NAMALWA (cell line): Measurements from ENCODE around the gene FCHSD2.
A peak's percentile ranks its signal among the peaks of the same experiment; 100 is the strongest.
"Not testable (repeated sequence)": the region's sequence is repeated elsewhere in the genome, so short reads cannot be mapped to it uniquely, and the experiment has no call there.

Source experiments
- DNase-seq: peaks from one replicate; pipeline ENCODE4 v3.0.0-alpha.2; 2015; ENCODE audit warnings: low spot score

Gene FCHSD2

GRCh38 chr11:73009972-73010371 lies 132.1 kb downstream of the FCHSD2 start:
- DNase-seq: no peak

GRCh38 chr11:73004088-73004487 lies 138.0 kb downstream of the FCHSD2 start:
- DNase-seq: no peak

- DNase-seq: peak; percentile 53
Measured at GRCh38 chr11:73003088-73003487, 139.0 kb downstream of the FCHSD2 start.

- DNase-seq: no peak
Measured at GRCh38 chr11:73002214-73002613, 139.9 kb downstream of the FCHSD2 start.

DNA sequence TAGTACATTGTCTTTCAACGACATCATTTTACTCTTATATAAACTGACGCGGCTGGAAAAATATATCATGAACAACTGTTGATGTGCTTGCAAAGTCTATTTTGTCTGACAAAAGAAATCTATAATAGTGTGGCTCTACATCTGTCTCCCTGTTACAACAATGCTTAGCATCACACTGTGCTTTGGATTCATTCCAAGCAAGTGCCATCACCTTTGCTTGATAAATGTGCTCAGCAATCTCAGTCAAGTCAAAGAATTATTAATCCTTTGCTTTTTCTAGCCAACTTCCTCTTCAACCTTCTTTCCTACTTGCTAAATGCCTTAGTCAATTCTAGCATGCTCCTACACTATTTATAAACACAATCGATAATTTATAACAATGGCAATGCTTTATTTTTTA lies 140.5 kb downstream of the FCHSD2 start:
- DNase-seq: no peak

GRCh38 chr11:72998676-72999075 lies 143.4 kb downstream of the FCHSD2 start:
- no peak for DNase-seq

DNA sequence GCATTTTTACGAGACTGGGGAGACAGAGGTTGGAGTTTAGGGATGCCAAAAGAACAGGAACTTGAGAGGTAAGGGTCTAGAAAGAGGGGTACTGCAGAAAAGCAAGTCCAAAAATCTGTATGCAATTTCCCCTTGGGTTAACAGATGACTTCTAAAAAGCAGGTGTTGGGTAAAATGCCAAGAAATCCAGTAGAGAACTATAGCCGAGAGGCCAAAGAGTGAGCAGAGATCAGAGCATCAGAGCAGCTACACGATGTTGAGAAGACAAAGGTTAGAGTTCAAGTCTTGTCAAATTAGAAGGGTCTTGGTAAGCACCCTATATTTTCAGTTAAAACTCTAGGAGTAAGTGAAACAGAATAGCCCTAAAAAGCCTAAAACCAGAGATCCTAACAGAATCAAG lies 145.2 kb downstream of the FCHSD2 start:
- peak; percentile 17 for DNase-seq

GRCh38 chr11:72989727-72990126 lies 152.4 kb downstream of the FCHSD2 start:
- no peak for DNase-seq

DNA sequence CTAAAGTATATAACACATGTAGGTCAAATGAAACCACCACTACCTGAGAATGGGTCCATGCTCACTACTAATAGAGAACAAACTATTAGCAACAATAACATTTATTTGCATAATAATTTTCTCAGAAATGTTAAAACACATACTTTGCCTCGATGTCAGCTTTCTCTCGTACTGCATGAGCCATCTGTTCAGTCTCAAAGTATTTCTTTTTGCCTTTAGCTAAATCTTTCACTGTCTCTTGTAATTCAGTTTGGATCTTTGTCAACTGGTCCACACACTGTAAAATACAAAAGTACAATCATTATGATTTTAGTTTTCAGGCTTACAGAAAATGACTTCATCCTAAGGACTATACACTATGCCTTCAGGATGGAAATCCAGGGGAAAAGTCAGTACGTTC lies 153.3 kb downstream of the FCHSD2 start:
- DNase-seq: no peak

- no peak for DNase-seq
Measured at GRCh38 chr11:72985645-72986044, 156.5 kb downstream of the FCHSD2 start.

DNA sequence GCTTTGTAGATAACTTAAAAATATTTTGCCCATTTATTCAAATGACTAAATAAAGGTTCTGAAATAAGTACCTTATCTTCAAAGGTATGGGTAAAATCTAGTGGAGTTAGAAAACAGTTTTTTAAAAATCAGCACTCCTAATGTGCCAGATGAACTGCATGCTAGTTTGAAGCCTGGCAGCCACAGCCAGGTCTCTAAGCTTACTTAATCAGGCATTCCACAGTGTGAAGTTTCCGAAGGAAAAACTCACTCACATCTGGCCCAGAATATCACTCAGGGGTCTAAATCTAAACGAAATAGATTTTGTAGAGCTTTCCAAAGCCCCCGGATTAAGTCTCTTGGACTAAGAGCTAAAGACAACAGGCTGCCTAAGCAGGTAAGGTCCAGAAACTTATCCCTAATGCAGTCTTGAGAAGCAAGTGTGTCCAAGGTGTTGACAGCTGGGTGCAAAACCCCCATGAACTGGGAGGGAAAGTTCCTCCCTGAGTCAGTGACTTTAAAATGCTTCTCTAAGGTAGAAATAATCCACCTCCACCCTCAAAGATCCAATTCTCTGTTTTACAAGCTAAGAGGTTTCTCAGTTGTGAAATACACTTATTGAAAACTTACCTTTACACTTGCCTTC lies 157.6 kb downstream of the FCHSD2 start:
- DNase-seq: no peak

DNA sequence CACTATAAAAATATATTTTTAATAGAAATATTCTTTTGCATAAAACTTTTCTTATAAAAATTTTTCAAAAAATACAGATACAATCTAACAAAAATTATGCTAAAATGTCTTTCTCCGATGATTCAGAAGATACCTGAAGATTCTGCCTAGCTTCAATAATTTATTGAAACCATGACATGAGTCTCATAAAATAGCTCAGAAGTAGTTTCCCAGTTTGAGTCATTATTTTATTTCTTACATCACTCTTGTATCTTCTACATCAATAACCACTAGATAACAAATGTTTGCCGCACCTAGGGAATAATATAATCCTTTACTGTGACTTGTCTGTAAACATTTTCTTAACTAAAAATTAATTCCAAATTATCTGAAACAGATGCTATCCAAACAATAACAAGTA lies 158.6 kb downstream of the FCHSD2 start:
- no peak for DNase-seq

- no peak for DNase-seq
Measured at GRCh38 chr11:72981971-72982685, 160.0 kb downstream of the FCHSD2 start.

- DNase-seq: no peak
Measured at GRCh38 chr11:72981080-72981479, 161.0 kb downstream of the FCHSD2 start.

DNA sequence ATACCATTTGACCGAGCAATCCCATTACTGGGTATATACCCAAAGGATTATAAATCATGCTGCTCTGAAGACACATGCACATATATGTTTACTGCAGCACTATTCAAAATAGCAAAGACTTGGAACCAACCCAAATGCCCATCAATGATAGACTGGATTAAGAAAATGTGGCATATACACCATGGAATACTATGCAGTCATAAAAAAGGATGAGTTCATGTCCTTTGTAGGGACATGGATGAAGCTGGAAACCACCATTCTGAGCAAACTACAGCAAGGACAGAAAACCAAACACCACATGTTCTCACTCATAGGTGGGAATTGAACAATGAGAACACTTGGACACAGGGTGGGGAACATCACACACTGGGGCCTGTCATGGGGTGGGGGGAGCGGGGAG lies 164.3 kb downstream of the FCHSD2 start:
- DNase-seq: not testable (repeated sequence)

- not testable (repeated sequence) for DNase-seq
Measured at GRCh38 chr11:72976522-72976892, 165.6 kb downstream of the FCHSD2 start.

- DNase-seq: no peak
Measured at GRCh38 chr11:72975778-72976521, 166.2 kb downstream of the FCHSD2 start.

DNA sequence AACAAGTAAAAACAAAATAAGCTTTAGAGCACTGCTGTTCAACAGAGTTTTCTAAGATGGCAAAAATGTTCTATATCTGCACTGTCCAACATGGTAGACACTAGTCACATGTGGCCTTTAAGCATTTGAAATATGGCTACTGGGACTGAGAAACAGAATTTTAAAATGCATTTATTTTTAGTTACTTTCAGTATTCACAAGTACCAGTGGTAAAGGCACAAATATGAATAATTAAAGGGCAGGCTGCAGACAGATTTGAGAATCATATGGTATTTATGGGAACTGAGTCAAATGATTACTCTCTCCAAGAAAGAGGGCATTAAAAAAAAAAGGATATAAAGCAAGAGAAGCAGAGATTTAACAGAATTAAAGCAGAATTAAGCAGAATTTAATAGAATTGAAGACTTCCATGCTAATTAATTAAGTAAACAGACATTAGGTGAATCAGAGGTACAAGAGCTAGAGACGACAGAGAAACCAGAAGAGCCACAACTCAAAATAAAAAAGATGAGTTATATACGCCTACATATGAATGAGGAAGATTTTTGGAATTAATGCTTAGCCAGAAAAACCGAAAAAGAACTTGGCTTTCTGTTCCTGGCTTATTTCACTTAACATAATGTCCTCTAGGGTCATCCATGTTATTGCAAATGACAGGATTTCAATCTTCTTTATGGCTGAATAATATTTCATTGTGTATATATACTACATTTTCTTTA lies 167.5 kb downstream of the FCHSD2 start:
- DNase-seq: no peak

- DNase-seq: no peak
Measured at GRCh38 chr11:72972496-72973128, 169.5 kb downstream of the FCHSD2 start.

DNA sequence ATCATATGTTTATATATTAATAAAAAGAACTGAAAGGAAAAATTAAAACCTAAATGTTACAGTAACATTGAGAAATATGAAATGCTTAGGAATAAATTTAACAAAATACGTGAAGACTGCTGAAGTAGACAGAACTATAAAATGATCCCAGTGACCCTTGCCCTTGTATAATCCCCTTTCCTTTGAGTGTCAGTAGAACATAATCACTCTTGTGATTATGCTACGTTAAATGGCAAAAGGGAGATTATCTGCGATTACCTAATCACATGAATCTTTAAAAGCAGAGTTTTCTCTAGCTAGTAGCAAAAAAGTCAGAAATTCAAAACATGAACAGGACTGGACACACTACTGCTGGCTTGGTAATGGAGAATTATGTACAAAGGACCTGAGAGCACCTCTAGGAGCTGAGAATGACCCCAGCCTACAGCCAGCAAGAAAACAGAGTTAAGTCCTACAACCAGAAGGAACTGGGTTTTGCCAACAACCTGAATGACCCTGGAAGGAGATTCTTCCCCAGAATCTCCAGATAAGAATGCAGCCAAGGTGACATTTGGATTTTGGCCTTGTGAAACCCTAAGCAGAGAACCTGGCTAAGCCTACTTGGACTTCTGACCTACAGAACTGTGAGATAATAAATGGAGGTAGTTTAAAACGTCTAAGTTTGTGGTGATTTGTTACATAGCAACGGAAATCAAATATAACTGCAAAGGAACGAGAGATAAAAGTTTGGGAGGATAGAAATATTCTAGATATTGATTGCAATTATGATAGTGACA lies 170.7 kb downstream of the FCHSD2 start:
- DNase-seq: no peak

DNA sequence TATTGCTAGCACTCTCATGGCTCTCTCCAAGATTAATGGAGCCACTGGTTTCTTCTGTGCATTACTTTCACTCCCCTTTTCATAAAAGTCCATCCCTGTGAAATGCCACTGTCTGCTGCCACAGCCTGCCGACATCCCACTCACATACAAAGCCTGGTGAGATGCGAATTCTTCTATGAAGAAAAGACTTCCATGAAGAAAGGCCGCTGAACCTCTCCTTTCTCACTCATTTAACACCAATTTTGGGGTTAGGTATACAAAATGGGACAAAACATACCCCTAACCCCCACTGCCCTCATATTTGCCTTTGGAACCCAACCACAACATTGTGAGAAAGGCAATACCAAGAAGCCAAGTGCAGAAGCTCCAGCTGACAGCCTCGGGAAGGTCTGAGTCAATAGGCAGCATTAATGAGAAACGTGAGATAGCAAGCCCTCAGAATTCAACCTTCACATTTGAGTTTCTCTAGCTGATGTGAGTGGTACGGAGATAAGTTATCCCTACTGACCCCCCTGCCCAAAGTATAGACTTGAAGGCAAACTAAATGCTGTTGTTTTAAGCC lies 171.5 kb downstream of the FCHSD2 start:
- no peak for DNase-seq
